Caco-2 (cell line): ENCODE measurements around the gene AMPH. TPM values are rescaled to one million over a fixed set of nuclear protein-coding genes. Genes with fewer than 3 reads are reported as not detected.

Source experiments
- BruUV-seq: library from RNA; stranded (reverse); fragments of 400-500 nt; replicated peaks from 2 replicates; lab custom pipeline; 2021; lab: Mats Ljungman, UMichigan
- CTCF ChIA-PET: fragments of 300-600 bp; sonication (Branson Sonifier 250); formaldehyde crosslinking; loops from one replicate; lab custom pipeline; 2022; ENCODE audit warnings: antibody characterized with exemption; lab: Charles Lee
- POLR2A ChIA-PET: fragments of 300-600 bp; sonication (Branson Sonifier 250); formaldehyde crosslinking; loops from one replicate; lab custom pipeline; 2022; ENCODE audit warnings: antibody characterized with exemption; lab: Charles Lee
- DNase-seq, 2 experiments: peaks; one replicate each; pipeline versions ENCODE4 v3.0.0 to v3.0.0-alpha.2; 2020 to 2022
- H3K27me3 ChIP-seq: replicated peaks from 2 replicates; pipeline ENCODE4 v1.6.0; 2011; ENCODE audit warnings: low read length; ENCODE audit not compliant: control insufficient read depth, insufficient read depth
- H3K36me3 ChIP-seq: 2 replicates; pipeline ENCODE4 v1.5.1; 2011; ENCODE audit warnings: low read length; ENCODE audit not compliant: control insufficient read depth, insufficient read depth
- H3K4me1 ChIP-seq: fragments of 250-450 bp; sonication (Bioruptor Pico); 2 replicates; pipeline ENCODE4 v1.5.1; 2020; ENCODE audit warnings: mild to moderate bottlenecking
- H3K4me3 ChIP-seq: 2 replicates; pipeline ENCODE4 v1.5.1; 2011; ENCODE audit warnings: low read depth, mild to moderate bottlenecking, control low read depth, low read length
- H3K9me3 ChIP-seq: fragments of 250-450 bp; sonication (Bioruptor Pico); 2 replicates; pipeline ENCODE4 v1.5.1; 2020; ENCODE audit warnings: mild to moderate bottlenecking, moderate library complexity
- H3K27ac Mint-ChIP-seq: one replicate; pipeline ENCODE4 v1.8.0; 2022; ENCODE audit warnings: mixed read lengths; ENCODE audit not compliant: unreplicated experiment
- H3K27me3 Mint-ChIP-seq: one replicate; pipeline ENCODE4 v1.8.0; 2022; ENCODE audit warnings: mixed read lengths; ENCODE audit not compliant: insufficient read depth, unreplicated experiment
- H3K36me3 Mint-ChIP-seq: one replicate; pipeline ENCODE4 v1.8.0; 2022; ENCODE audit warnings: mild to moderate bottlenecking, mixed read lengths; ENCODE audit not compliant: insufficient read depth, unreplicated experiment
- H3K4me1 Mint-ChIP-seq: one replicate; pipeline ENCODE4 v1.8.0; 2022; ENCODE audit warnings: low read depth, mixed read lengths; ENCODE audit not compliant: unreplicated experiment
- H3K4me3 Mint-ChIP-seq: one replicate; pipeline ENCODE4 v1.8.0; 2022; ENCODE audit warnings: mild to moderate bottlenecking, moderate library complexity, mixed read lengths; ENCODE audit not compliant: unreplicated experiment
- H3K9me3 Mint-ChIP-seq: one replicate; pipeline ENCODE4 v1.8.0; 2022; ENCODE audit warnings: mixed read lengths; ENCODE audit not compliant: unreplicated experiment
- CTCF ChIP-seq, 2 experiments: fragments of 200-600 bp in 1 of 2; IDR thresholded peaks; 1 replicate in 1 of 2; 2 replicates in 1 of 2; pipeline versions ENCODE4 v1.5.1 to v1.8.0; 2011 to 2022; ENCODE audit warnings: antibody characterized with exemption in 1 of 2, control low read depth in 1 of 2, inconsistent platforms in 1 of 2, low read depth in 1 of 2, low read length in 1 of 2, mild to moderate bottlenecking in 1 of 2, moderate library complexity in 1 of 2; ENCODE audit not compliant: insufficient read depth in 1 of 2, severe bottlenecking in 1 of 2, unreplicated experiment in 1 of 2
- intact Hi-C: fragments of 100-400 bp; cut with micrococcal nuclease; formaldehyde crosslinking; loops from one replicate; pipeline ENCODE4 v1.10.0; 2022; ENCODE audit not compliant: unreplicated experiment
- total RNA-seq: library from RNA; stranded (reverse); gene quantifications from 2 replicates; pipeline ENCODE4 v1.2.3, GENCODE V29; 2022

The AMPH gene
- total RNA-seq, 1 experiment from 2014 or later: not detected

DNA sequence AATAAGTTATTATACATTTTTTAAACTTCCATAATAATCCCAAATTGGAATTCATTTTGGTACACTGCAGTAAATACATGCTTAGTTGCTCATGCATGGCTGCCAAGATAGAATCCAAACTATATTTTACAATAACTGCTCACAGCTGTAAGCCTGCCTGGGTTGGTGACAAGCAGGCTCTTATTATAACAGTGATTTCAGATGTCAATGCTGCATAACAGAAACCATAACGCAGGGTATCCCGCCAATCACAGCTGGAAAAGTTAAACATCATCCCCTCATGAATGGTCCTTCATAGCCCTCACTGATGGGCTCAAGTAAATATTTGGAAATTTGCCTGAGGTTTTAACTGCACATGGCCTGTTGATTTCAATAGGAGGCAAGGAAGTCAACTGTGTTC is 149.8 kb downstream of the AMPH start:
- no peaks in the 10 kb centered on the region for H3K27me3 ChIP-seq
- CTCF ChIA-PET: no interaction called here

DNA sequence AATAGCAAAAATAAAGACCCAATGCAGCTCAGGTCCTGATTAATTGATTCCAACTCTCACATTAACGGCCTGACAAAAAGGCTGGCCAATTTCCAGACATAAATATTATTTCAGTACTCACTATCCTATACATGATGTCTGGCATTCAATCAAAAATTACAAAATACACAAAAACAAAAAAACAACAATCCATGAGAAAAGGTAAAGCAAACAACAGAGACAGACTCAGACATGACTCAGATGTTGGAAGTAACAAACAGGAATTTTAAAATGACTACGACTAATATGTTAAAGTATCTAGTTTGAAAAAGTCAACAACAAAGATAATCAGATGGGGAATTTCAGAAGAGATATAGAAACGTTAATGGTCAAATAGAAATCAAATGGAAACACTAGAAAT is 152.8 kb downstream of the AMPH start:
- no peak overlapping the region for H3K4me3 ChIP-seq
- TF ChIP-seq CTCF (IDR thresholded peaks at IDR 0.05; ENCODE audit: insufficient read depth in 1 of 2, low read depth in 1 of 2, low read length in 1 of 2, severe bottlenecking in 1 of 2, unreplicated experiment in 1 of 2): no peak
- Mint-ChIP-seq H3K27me3 (peaks cover 11% of the 10 kb centered on the region), H3K36me3 (no peaks in the 10 kb centered on the region), H3K4me3 (no peak overlapping the region), H3K4me1 (no peaks in the 10 kb centered on the region), H3K9me3 (no peaks in the 10 kb centered on the region), H3K27ac (no peak overlapping the region)
- BruUV-seq: no TSS peak
- intact Hi-C loops: no loop called here
- CTCF ChIA-PET: no interaction called here
- H3K27me3 ChIP-seq: no peaks in the 10 kb centered on the region
- no peaks in the 10 kb centered on the region for H3K36me3 ChIP-seq
- H3K4me1 ChIP-seq: no peaks in the 10 kb centered on the region
- DNase-seq: no peak
- H3K9me3 ChIP-seq: no peaks in the 10 kb centered on the region
- POLR2A ChIA-PET: no interaction called here

More for the DNA sequence above, 149.8 kb downstream of the AMPH start:
- DNase-seq: no peak
- no TSS peak for BruUV-seq
- H3K4me3 Mint-ChIP-seq: no peak overlapping the region
- no peaks in the 10 kb centered on the region for H3K9me3 ChIP-seq
- peaks cover 15% of the 10 kb centered on the region for H3K27me3 Mint-ChIP-seq
- no peaks in the 10 kb centered on the region for H3K4me1 Mint-ChIP-seq
- H3K36me3 ChIP-seq: no peaks in the 10 kb centered on the region
- H3K27ac Mint-ChIP-seq: no peak overlapping the region
- TF ChIP-seq CTCF (IDR thresholded peaks at IDR 0.05; ENCODE audit: insufficient read depth in 1 of 2, low read depth in 1 of 2, low read length in 1 of 2, severe bottlenecking in 1 of 2, unreplicated experiment in 1 of 2): no peak
- intact Hi-C loops: no loop called here
- H3K36me3 Mint-ChIP-seq: no peaks in the 10 kb centered on the region
- H3K4me1 ChIP-seq: no peaks in the 10 kb centered on the region
- no peaks in the 10 kb centered on the region for H3K9me3 Mint-ChIP-seq
- no peak overlapping the region for H3K4me3 ChIP-seq
- POLR2A ChIA-PET: no interaction called here

DNA sequence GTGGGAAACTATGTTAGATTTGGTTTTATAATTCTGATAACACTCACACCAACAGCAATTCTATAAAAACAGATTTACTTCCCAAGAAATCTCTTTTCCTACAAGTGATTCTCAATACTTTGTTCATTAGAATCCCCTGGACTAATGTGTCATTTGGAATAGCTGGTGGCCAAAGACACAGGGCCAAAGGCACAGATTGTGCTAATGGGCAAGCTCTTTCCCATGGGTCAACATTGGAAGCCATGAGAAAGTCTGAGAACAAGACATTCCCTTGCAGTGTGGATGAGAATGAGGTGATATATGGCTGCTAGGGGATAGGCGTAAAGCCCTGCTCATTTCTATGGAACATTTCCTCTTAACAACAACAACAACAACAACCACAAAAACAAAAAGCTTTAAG is 153.8 kb downstream of the AMPH start:
- Mint-ChIP-seq H3K36me3 (no peaks in the 10 kb centered on the region), H3K9me3 (no peaks in the 10 kb centered on the region), H3K27me3 (peaks cover 11% of the 10 kb centered on the region), H3K27ac (no peak overlapping the region), H3K4me1 (no peaks in the 10 kb centered on the region), H3K4me3 (no peak overlapping the region)
- intact Hi-C loops: no loop called here
- ChIA-PET CTCF (no interaction called here), POLR2A (no interaction called here)
- DNase-seq: no peak
- H3K4me1 ChIP-seq: no peaks in the 10 kb centered on the region
- H3K36me3 ChIP-seq: no peaks in the 10 kb centered on the region
- H3K4me3 ChIP-seq: no peak overlapping the region
- H3K27me3 ChIP-seq: no peaks in the 10 kb centered on the region
- no peaks in the 10 kb centered on the region for H3K9me3 ChIP-seq
- TF ChIP-seq CTCF (IDR thresholded peaks at IDR 0.05; ENCODE audit: insufficient read depth in 1 of 2, low read depth in 1 of 2, low read length in 1 of 2, severe bottlenecking in 1 of 2, unreplicated experiment in 1 of 2): no peak
- BruUV-seq: no TSS peak
